Loucy (cell line): ENCODE results near the gene CRB2.

ENCODE experiments used
- H2AFZ ChIP-seq: fragments of 200-600 bp; sonication (generic); 2 replicates; pipeline ENCODE4 v1.6.0; 2016; ENCODE audit warnings: antibody characterized with exemption, mild to moderate bottlenecking, low read length, moderate library complexity
- H3F3A ChIP-seq: fragments of 200-600 bp; 2 replicates; pipeline ENCODE4 v1.6.0; 2016; ENCODE audit warnings: antibody characterized with exemption, low read depth, mild to moderate bottlenecking
- H3K27me3 ChIP-seq: fragments of 200-600 bp; sonication (generic); 2 replicates; pipeline ENCODE4 v1.6.1; 2014; ENCODE audit warnings: low read length, mild to moderate bottlenecking; ENCODE audit not compliant: insufficient read depth, poor library complexity, severe bottlenecking
- H3K36me3 ChIP-seq: fragments of 200-600 bp; sonication (generic); 2 replicates; pipeline ENCODE4 v1.6.1; 2016; ENCODE audit warnings: low read length; ENCODE audit not compliant: insufficient read depth
- H3K4me1 ChIP-seq: fragments of 200-600 bp; sonication (generic); 2 replicates; pipeline ENCODE4 v1.5.1; 2014; ENCODE audit warnings: low read length, mild to moderate bottlenecking; ENCODE audit not compliant: insufficient read depth, poor library complexity, severe bottlenecking
- H3K4me2 ChIP-seq: fragments of 200-600 bp; sonication (generic); 2 replicates; pipeline ENCODE4 v1.6.0; 2014; ENCODE audit warnings: antibody characterized with exemption, low read length, low read depth, mild to moderate bottlenecking; ENCODE audit not compliant: poor library complexity, severe bottlenecking
- H3K4me3 ChIP-seq: fragments of 200-600 bp; sonication (generic); 2 replicates; pipeline ENCODE4 v1.5.1; 2014; ENCODE audit warnings: low read length, mild to moderate bottlenecking, mixed read lengths; ENCODE audit not compliant: poor library complexity, severe bottlenecking
- H3K79me2 ChIP-seq: fragments of 200-600 bp; sonication (generic); 2 replicates; pipeline ENCODE4 v1.6.1; 2014; ENCODE audit warnings: low read length; ENCODE audit not compliant: insufficient read depth
- H3K9ac ChIP-seq: fragments of 200-600 bp; sonication (generic); 2 replicates; pipeline ENCODE4 v1.6.0; 2014; ENCODE audit warnings: mild to moderate bottlenecking, low read depth, low read length, moderate library complexity; ENCODE audit not compliant: poor library complexity, severe bottlenecking
- H3K9me2 ChIP-seq: fragments of 200-600 bp; sonication (generic); replicated peaks from 2 replicates; pipeline ENCODE4 v1.6.1; 2016; ENCODE audit warnings: low read depth, low read length, mixed read lengths
- H3K9me3 ChIP-seq: fragments of 200-600 bp; sonication (generic); 2 replicates; pipeline ENCODE4 v1.6.1; 2014; ENCODE audit warnings: mild to moderate bottlenecking, antibody characterized with exemption, low read length, low read depth; ENCODE audit not compliant: insufficient read depth
- H4K20me1 ChIP-seq: fragments of 200-600 bp; sonication (generic); 2 replicates; pipeline ENCODE4 v1.6.0; 2014; ENCODE audit warnings: antibody characterized with exemption, low read length, mild to moderate bottlenecking; ENCODE audit not compliant: insufficient read depth, poor library complexity, severe bottlenecking
- CTCF ChIP-seq: fragments of 200-600 bp; sonication (generic); conservative IDR thresholded peaks from 2 replicates; pipeline ENCODE4 v1.5.1; 2014; ENCODE audit warnings: mild to moderate bottlenecking, antibody characterized with exemption, low read length
- EZH2phosphoT487 ChIP-seq: fragments of 200-600 bp; IDR thresholded peaks from 2 replicates; pipeline ENCODE4 v1.6.1; 2018; ENCODE audit warnings: antibody characterized with exemption, mild to moderate bottlenecking, moderate library complexity, borderline replicate concordance

The CRB2 gene

GRCh38 chr9:123373447-123373923 lies 17.5 kb downstream of the CRB2 start:
- Histone ChIP-seq H3K4me2 (no peak overlapping the region), H3K27me3 (no peaks in the 10 kb centered on the region)

GRCh38 chr9:123373946-123374345 lies 17.9 kb downstream of the CRB2 start:
- Histone ChIP-seq H3K9me3 (no peaks in the 10 kb centered on the region), H3K4me1 (peaks cover 38% of the 10 kb centered on the region), H3K79me2 (no peaks in the 10 kb centered on the region), H3K9ac (no peak overlapping the region), H3K4me2 (no peak overlapping the region), H3F3A (no peaks in the 10 kb centered on the region), H3K36me3 (no peaks in the 10 kb centered on the region), H3K27me3 (no peaks in the 10 kb centered on the region), H3K9me2 (no peaks in the 10 kb centered on the region), H4K20me1 (no peaks in the 10 kb centered on the region), H3K4me3 (no peak overlapping the region), H2AFZ (no peak overlapping the region)
- TF ChIP-seq CTCF: no peak
- TF ChIP-seq EZH2phosphoT487: no peak

More at GRCh38 chr9:123373447-123373923, 17.5 kb downstream of the CRB2 start:
- H3K4me3 ChIP-seq: no peak overlapping the region
- H3F3A ChIP-seq: no peaks in the 10 kb centered on the region
- no peaks in the 10 kb centered on the region for H3K79me2 ChIP-seq
- TF ChIP-seq EZH2phosphoT487: no peak
- TF ChIP-seq CTCF: no peak
- no peaks in the 10 kb centered on the region for H4K20me1 ChIP-seq
- H3K9me3 ChIP-seq: no peaks in the 10 kb centered on the region
- H3K4me1 ChIP-seq: peaks cover 38% of the 10 kb centered on the region
- H3K36me3 ChIP-seq: no peaks in the 10 kb centered on the region
- H2AFZ ChIP-seq: no peak overlapping the region
- H3K9me2 ChIP-seq: no peaks in the 10 kb centered on the region
- H3K9ac ChIP-seq: no peak overlapping the region

GRCh38 chr9:123375469-123376132 lies 19.6 kb downstream of the CRB2 start:
- Histone ChIP-seq H3K9ac (peak overlapping the region; percentile 72), H3K9me3 (no peaks in the 10 kb centered on the region), H3K4me1 (peaks cover 43% of the 10 kb centered on the region), H4K20me1 (no peaks in the 10 kb centered on the region), H3K4me2 (peak overlapping the region; percentile 78), H3K79me2 (no peaks in the 10 kb centered on the region), H3F3A (no peaks in the 10 kb centered on the region), H2AFZ (peak overlapping the region; percentile 56; the same call in 1 of the 2 replicates), H3K36me3 (no peaks in the 10 kb centered on the region), H3K27me3 (no peaks in the 10 kb centered on the region), H3K4me3 (peak overlapping the region; percentile 64), H3K9me2 (no peaks in the 10 kb centered on the region)
- TF ChIP-seq CTCF (no peak), EZH2phosphoT487 (no peak)
